IMR-90 (cell line): Measurements from ENCODE around the gene DOCK2. TPM values are rescaled to one million over a fixed set of nuclear protein-coding genes. Genes with fewer than 3 reads are reported as not detected.

Source experiments
- ATAC-seq: fragments of 200-7000 bp; cut with Tn5 transposase; 2 replicates; pipeline ENCODE4 v1.9.1; 2020; ENCODE audit warnings: low read depth, mild to moderate bottlenecking, moderate library complexity
- BruUV-seq: library from RNA; stranded (reverse); fragments of 400-500 nt; replicated peaks from 2 replicates; lab custom pipeline; 2021; lab: Mats Ljungman, UMichigan
- CTCF ChIA-PET: fragments of 300-600 bp; formaldehyde crosslinking; extraction: SDS; loops from one replicate; lab custom pipeline; 2021; ENCODE audit warnings: antibody characterized with exemption; lab: Yijun Ruan, JAX
- POLR2A ChIA-PET: fragments of 300-600 bp; sonication (Branson Sonifier 250); formaldehyde crosslinking; loops from one replicate; lab custom pipeline; 2022; ENCODE audit warnings: antibody characterized with exemption; ENCODE audit not compliant: unreplicated experiment; lab: Charles Lee
- DNase-seq: peaks from one replicate; pipeline ENCODE4 v3.0.0; 2013
- H2AFZ ChIP-seq: replicated peaks from 2 replicates; pipeline ENCODE3; 2013; ENCODE audit warnings: low read length, mild to moderate bottlenecking; ENCODE audit not compliant: poor library complexity
- H2AK5ac ChIP-seq: 2 replicates; pipeline ENCODE4 v1.6.1; 2013; ENCODE audit warnings: low read depth, low read length, inconsistent platforms
- H2AK9ac ChIP-seq: replicated peaks from 2 replicates; pipeline ENCODE3; 2013; ENCODE audit warnings: mild to moderate bottlenecking, low read depth, low read length, moderate library complexity; ENCODE audit not compliant: poor library complexity
- H2BK120ac ChIP-seq: 2 replicates; pipeline ENCODE4 v1.6.1; 2013; ENCODE audit warnings: low read depth, low read length, inconsistent platforms
- H2BK15ac ChIP-seq: 3 replicates; pipeline ENCODE4 v1.6.1; 2013; ENCODE audit warnings: low read depth, low read length, inconsistent platforms
- H2BK20ac ChIP-seq: 2 replicates; pipeline ENCODE4 v1.6.1; 2013; ENCODE audit warnings: low read depth, mild to moderate bottlenecking, inconsistent platforms, low read length, moderate library complexity
- H2BK5ac ChIP-seq: 2 replicates; pipeline ENCODE4 v1.6.1; 2013; ENCODE audit warnings: mild to moderate bottlenecking, low read depth, low read length, inconsistent platforms; ENCODE audit not compliant: poor library complexity, severe bottlenecking
- H3K14ac ChIP-seq: replicated peaks from 2 replicates; pipeline ENCODE4 v1.6.1; 2013; ENCODE audit warnings: low read depth, low read length, inconsistent platforms
- H3K18ac ChIP-seq: 2 replicates; pipeline ENCODE4 v1.6.1; 2013; ENCODE audit warnings: low read depth, low read length, control low read depth
- H3K23ac ChIP-seq: 2 replicates; pipeline ENCODE4 v1.6.1; 2013; ENCODE audit warnings: low read depth, low read length, inconsistent platforms
- H3K27ac ChIP-seq: 2 replicates; pipeline ENCODE4 v1.5.1; 2013; ENCODE audit warnings: mild to moderate bottlenecking, control low read depth, low read length; ENCODE audit not compliant: insufficient read depth
- H3K27me3 ChIP-seq: 2 replicates; pipeline ENCODE4 v1.6.1; 2013; ENCODE audit warnings: low read length; ENCODE audit not compliant: control insufficient read depth, insufficient read depth
- H3K36me3 ChIP-seq: 2 replicates; pipeline ENCODE4 v1.6.1; 2013; ENCODE audit warnings: low read length, mixed read lengths; ENCODE audit not compliant: control insufficient read depth, insufficient read depth
- H3K4ac ChIP-seq: 2 replicates; pipeline ENCODE4 v1.6.1; 2013; ENCODE audit warnings: low read depth, low read length, inconsistent platforms
- H3K4me1 ChIP-seq: 2 replicates; pipeline ENCODE4 v1.6.1; 2013; ENCODE audit warnings: low read length, mixed read lengths; ENCODE audit not compliant: control insufficient read depth, insufficient read depth
- H3K4me2 ChIP-seq: 2 replicates; pipeline ENCODE4 v1.6.1; 2013; ENCODE audit warnings: low read depth, mild to moderate bottlenecking, control low read depth, low read length, moderate library complexity
- H3K4me3 ChIP-seq: 2 replicates; pipeline ENCODE4 v1.5.1; 2013; ENCODE audit warnings: low read depth, mild to moderate bottlenecking, control low read depth, low read length, moderate library complexity; ENCODE audit not compliant: insufficient read depth
- H3K56ac ChIP-seq: 2 replicates; pipeline ENCODE4 v1.6.1; 2013; ENCODE audit warnings: low read length, inconsistent platforms; ENCODE audit not compliant: insufficient read depth; ENCODE audit errors: extremely low read depth
- H3K79me1 ChIP-seq, 2 experiments: 2 replicates each; pipeline ENCODE4 v1.6.1; 2013; ENCODE audit warnings: low read length in 2 of 2, inconsistent platforms in 1 of 2, low read depth in 1 of 2
- H3K9ac ChIP-seq: 2 replicates; pipeline ENCODE4 v1.6.1; 2013; ENCODE audit warnings: low read depth, low read length, control low read depth
- H3K9me1 ChIP-seq: 2 replicates; pipeline ENCODE4 v1.6.1; 2013; ENCODE audit warnings: low read length, inconsistent platforms; ENCODE audit not compliant: insufficient read depth
- H3K9me3 ChIP-seq: 2 replicates; pipeline ENCODE4 v1.6.1; 2013; ENCODE audit warnings: low read length; ENCODE audit not compliant: control insufficient read depth, insufficient read depth
- H4K20me1 ChIP-seq: 2 replicates; pipeline ENCODE4 v1.6.1; 2013; ENCODE audit warnings: low read length, inconsistent platforms; ENCODE audit not compliant: insufficient read depth
- H4K5ac ChIP-seq: 2 replicates; pipeline ENCODE4 v1.6.1; 2013; ENCODE audit warnings: mild to moderate bottlenecking, low read depth, low read length, control low read depth
- H4K8ac ChIP-seq, 2 experiments: 2 replicates each; pipeline ENCODE4 v1.6.1; 2013; ENCODE audit warnings: low read depth in 2 of 2, low read length in 2 of 2, control low read depth in 1 of 2, inconsistent platforms in 1 of 2
- H4K91ac ChIP-seq: 2 replicates; pipeline ENCODE4 v1.6.1; 2013; ENCODE audit warnings: low read depth, low read length, inconsistent platforms; ENCODE audit not compliant: insufficient read depth
- ELK1 ChIP-seq: fragments of 150-350 bp; IDR thresholded peaks from 2 replicates; pipeline ENCODE4 v1.6.1; 2016; ENCODE audit warnings: low read depth, mild to moderate bottlenecking, low read length, moderate library complexity, borderline replicate concordance
- MAFK ChIP-seq: IDR thresholded peaks from 2 replicates; pipeline ENCODE4 v1.6.1; 2012; ENCODE audit warnings: low read depth, low read length, improper control_type of control experiment
- RAD21 ChIP-seq: IDR thresholded peaks from 2 replicates; pipeline ENCODE4 v1.6.1; 2012; ENCODE audit warnings: low read length, improper control_type of control experiment
- WGBS, 2 experiments: methylation state at CpG; one replicate each; pipeline versions ENCODE4 v1.1.5 to v1.1.7; 2013; ENCODE audit warnings: missing lambda C conversion rate in 2 of 2; ENCODE audit not compliant: insufficient read length in 1 of 2; ENCODE audit errors: extremely low coverage in 2 of 2; 5-methylcytosine and 5-hydroxymethylcytosine counted together
- dilution Hi-C: fragments of 300-500 bp; cut with HindIII; formaldehyde crosslinking; loops from one replicate; pipeline ENCODE4 v1.14.3; 2018; ENCODE audit warnings: low sequenced_read_pairs; ENCODE audit not compliant: unreplicated experiment
- in situ Hi-C: fragments of 300-500 bp; cut with MboI; formaldehyde crosslinking; loops from 3 replicates; pipeline ENCODE4 v1.14.3; 2019; ENCODE audit warnings: low sequenced_read_pairs, inconsistent platforms, mixed read lengths
- intact Hi-C: fragments of 100-400 bp; cut with micrococcal nuclease; formaldehyde crosslinking; loops from 2 replicates; pipeline ENCODE4 v1.10.0; 2022
- polyA plus RNA-seq, 3 experiments: library from polyadenylated mRNA; depleted of rRNA; stranded (reverse); fragments of >200 nt; gene quantifications; 2 replicates each; pipeline ENCODE4 v1.2.3, GENCODE V29; 2012; ENCODE audit warnings: low replicate concordance in 1 of 3
- total RNA-seq: library from RNA; depleted of rRNA; stranded (reverse); fragments of >200 nt; gene quantifications from 2 replicates; pipeline ENCODE4 v1.2.3, GENCODE V29; 2012

DOCK2 gene
- total and polyA plus RNA-seq, 2 of the 4 experiments (the other 2 are of a cell fraction) = 0.72 to 3.0 TPM

- peaks cover 7% of the 10 kb centered on the region for H3K9me3 ChIP-seq
- no peak overlapping the region for H2AFZ ChIP-seq
- no CpG with 5 or more reads among the region's 1 CpG for WGBS, 2 experiments
- no peak overlapping the region for H4K91ac ChIP-seq
- TF ChIP-seq ELK1 (no peak), RAD21 (no peak), MAFK (no peak)
- ChIA-PET POLR2A (no interaction called here), CTCF (no interaction called here)
- ATAC-seq (no peak), DNase-seq (no peak)
- no peak overlapping the region for H3K14ac ChIP-seq
- no peak overlapping the region for H3K56ac ChIP-seq
- no peaks in the 10 kb centered on the region for H3K36me3 ChIP-seq
- no peak overlapping the region for H2BK5ac ChIP-seq
- H3K4ac ChIP-seq = no peak overlapping the region
- dilution Hi-C loops = no loop called here
- no peak overlapping the region for H3K27ac ChIP-seq
- H3K23ac ChIP-seq = no peak overlapping the region
- no peak overlapping the region for H3K4me3 ChIP-seq
- no peak overlapping the region for H3K9ac ChIP-seq
- no peak overlapping the region for H2AK5ac ChIP-seq
- intact Hi-C loops = no loop called here
- H3K9me1 ChIP-seq = no peaks in the 10 kb centered on the region
- no peaks in the 10 kb centered on the region for H3K4me1 ChIP-seq
- H4K8ac ChIP-seq = no peak overlapping the region
- in situ Hi-C loops = no loop called here
- H2BK20ac ChIP-seq = no peak overlapping the region
- no peak overlapping the region for H3K4me2 ChIP-seq
- H2BK120ac ChIP-seq = no peak overlapping the region
- H2AK9ac ChIP-seq = no peak overlapping the region
- BruUV-seq = no TSS peak
- no peaks in the 10 kb centered on the region for H3K27me3 ChIP-seq
- H4K20me1 ChIP-seq = no peaks in the 10 kb centered on the region
- no peak overlapping the region for H2BK15ac ChIP-seq
- no peak overlapping the region for H4K5ac ChIP-seq
- no peak overlapping the region for H3K18ac ChIP-seq
- no peaks in the 10 kb centered on the region for H3K79me1 ChIP-seq
Measured at GRCh38 chr5:169847519-169847918, 210.4 kb downstream of the DOCK2 start.
